ENCODE results near the gene NCAM1.

DNA sequence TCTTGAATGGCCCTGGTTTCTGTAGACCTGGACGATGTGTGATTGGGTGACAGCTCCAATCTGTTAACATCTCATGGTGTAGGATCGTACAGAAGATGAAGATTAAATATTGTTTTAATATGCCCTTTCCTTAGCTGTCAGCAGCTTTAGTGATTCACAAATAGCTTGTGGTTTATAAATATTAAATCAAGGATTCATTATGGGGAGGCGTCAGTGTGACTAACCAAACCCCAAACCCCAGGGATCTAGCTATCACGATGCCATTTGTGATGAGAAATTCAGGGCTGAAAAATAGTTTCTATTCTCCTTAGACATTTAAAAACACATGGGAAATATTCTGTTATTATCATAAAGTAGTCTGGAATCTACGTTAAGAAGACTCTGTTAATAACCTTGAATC, 73.4 kb downstream of the NCAM1 start:
- TF ChIP-seq, protein P1, sequence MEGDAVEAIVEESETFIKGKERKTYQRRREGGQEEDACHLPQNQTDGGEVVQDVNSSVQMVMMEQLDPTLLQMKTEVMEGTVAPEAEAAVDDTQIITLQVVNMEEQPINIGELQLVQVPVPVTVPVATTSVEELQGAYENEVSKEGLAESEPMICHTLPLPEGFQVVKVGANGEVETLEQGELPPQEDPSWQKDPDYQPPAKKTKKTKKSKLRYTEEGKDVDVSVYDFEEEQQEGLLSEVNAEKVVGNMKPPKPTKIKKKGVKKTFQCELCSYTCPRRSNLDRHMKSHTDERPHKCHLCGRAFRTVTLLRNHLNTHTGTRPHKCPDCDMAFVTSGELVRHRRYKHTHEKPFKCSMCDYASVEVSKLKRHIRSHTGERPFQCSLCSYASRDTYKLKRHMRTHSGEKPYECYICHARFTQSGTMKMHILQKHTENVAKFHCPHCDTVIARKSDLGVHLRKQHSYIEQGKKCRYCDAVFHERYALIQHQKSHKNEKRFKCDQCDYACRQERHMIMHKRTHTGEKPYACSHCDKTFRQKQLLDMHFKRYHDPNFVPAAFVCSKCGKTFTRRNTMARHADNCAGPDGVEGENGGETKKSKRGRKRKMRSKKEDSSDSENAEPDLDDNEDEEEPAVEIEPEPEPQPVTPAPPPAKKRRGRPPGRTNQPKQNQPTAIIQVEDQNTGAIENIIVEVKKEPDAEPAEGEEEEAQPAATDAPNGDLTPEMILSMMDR (optimal IDR thresholded peaks at IDR 0.05 in 1 of 3, IDR thresholded peaks at IDR 0.05 in 1 of 3, conservative IDR thresholded peaks at IDR 0.05 in 1 of 3; ENCODE audit: extremely low read depth in 1 of 3, insufficient read depth in 2 of 3, low read length in 3 of 3) = no peak
- no peak for TF ChIP-seq EZH2 (IDR thresholded peaks at IDR 0.05; ENCODE audit: low read length)
